GM18951 (cell line): ENCODE measurements around the gene CFAP299.

Experiments
- POLR2A ChIP-seq: IDR thresholded peaks from 4 replicates; pipeline ENCODE4 v1.6.1; 2011; ENCODE audit warnings: mild to moderate bottlenecking; ENCODE audit not compliant: insufficient read length, insufficient read depth; ENCODE audit errors: extremely low read depth
- in situ Hi-C: fragments of 300-500 bp; cut with MboI; formaldehyde crosslinking; loops from one replicate; pipeline ENCODE4 v1.12.0; 2022; ENCODE audit warnings: low sequenced_read_pairs, mixed read lengths, inconsistent platforms; ENCODE audit not compliant: unreplicated experiment

CFAP299 gene

DNA sequence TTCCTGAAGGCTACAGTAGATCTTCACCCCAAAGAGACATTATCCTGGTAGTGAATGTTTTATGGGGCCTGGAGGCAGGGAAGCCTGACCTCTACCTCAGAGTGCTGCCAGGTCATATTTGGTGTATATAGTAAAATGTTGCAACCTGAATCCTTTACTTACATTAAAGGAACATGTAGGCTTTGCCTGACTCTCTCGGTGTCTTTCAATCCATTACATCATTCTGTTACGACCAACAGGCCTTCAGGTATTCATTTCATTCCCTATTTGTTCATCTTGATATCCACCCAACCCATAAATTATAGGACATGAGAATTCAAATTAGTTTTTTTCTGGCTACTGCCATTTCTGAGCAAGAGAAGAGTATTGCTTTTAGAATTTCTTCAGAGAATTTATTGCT is 116.5 kb downstream of the CFAP299 start:
- in situ Hi-C loops: no loop called here
- TF ChIP-seq POLR2A: no peak

DNA sequence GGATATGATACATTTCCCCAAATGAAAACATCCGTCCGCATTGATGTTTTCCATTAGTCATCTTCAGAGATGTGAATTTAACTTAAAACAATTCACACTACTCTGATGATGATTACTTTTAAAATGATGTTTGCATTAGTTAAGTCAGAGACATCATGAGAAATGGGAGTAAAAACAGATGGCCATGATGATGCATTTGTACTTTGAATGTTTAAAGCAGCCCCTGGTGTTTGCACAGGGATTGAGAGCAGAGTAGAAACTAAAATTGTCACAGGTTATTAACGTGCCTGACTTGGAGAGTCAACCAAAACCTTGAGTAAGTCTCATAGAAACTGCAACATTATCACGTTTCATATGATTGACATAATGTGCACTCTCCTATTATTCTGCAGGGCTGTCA is 117.2 kb downstream of the CFAP299 start:
- no peak for TF ChIP-seq POLR2A
- in situ Hi-C loops: no loop called here

DNA sequence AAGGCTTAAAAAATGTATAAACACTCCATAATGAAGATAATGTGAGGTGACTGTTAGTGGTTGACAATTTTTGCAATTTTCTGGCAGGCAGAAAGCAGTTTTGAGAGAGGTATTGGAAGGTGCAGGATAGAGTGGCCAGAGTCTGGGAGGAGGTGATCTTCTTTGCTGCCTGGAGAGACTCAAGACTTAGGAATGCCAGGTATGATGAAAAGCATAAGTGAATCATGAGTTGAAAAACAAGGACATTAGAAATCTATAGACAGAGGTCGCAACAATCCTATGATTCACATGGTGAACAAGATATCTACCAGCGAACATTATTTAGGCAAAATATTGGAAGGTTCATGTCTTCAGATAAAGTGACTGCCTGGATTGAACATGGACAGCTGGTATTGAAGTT is 118.5 kb downstream of the CFAP299 start:
- in situ Hi-C loops: no loop called here
- TF ChIP-seq POLR2A: no peak

DNA sequence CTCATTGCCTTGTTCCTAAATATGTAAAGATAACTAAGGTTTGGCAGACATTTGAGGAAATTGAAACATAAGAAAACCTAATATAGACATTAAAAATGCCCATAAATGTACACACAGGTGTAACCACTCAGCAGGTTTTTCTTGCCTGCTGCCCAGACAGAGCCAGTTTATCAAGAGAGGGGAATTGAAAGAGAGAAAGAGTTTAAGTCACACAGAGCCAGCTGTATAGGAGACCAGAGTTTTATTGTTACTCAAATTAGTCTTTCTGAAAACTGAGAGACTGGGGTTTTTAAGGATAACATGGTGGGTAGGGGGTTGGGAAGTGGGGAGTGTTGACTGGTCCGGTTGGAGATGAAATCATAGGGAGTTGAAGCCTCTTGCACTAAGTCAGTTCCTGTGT is 119.0 kb downstream of the CFAP299 start:
- TF ChIP-seq POLR2A: no peak
- in situ Hi-C loops: no loop called here

DNA sequence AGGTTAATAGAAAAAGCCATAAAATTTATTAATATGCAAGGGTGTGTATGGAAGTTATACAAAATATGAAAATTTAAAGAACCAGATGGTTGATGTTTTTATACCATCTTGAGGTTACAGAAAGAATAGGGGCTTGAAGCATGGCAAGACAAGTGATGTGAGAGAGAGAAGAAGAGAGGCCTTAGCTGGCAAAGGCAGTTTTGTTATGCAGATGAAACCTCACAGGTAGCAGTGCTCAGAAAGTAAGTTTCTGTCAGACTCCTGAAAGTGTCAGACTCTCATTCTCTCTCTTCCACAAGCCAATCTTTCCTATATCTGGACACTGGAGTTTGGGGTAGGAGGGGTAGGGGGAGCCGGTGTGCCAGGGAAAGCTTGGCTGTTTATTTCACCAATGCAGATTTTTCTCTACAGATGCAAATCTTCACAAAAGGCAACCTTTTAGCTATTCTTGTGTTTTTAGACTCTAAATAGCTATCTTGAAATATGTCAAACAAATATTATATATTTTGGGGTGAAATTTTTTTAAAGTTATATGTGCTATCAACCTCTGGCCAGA is 124.5 kb downstream of the CFAP299 start:
- in situ Hi-C loops: no loop called here
- no peak for TF ChIP-seq POLR2A

DNA sequence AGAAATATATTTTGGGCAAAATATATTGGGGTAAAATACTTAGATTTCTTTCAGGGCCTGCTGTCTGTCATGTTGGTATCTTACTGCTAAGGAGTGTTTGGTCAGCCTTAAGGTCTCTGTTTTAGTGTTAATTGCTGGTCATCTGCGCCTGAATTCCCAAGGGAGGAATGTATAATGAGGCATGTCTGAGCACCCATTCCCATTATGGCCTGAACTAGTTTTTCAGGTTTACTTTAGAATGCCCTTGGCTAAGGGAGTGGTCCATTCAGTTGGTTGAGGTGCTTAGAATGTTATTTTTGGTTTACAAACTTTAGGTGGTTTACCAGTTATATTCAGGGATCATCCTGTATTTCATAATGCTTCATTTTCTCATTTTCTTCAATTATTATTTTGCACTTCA is 125.9 kb downstream of the CFAP299 start:
- in situ Hi-C loops: no loop called here
- no peak for TF ChIP-seq POLR2A

DNA sequence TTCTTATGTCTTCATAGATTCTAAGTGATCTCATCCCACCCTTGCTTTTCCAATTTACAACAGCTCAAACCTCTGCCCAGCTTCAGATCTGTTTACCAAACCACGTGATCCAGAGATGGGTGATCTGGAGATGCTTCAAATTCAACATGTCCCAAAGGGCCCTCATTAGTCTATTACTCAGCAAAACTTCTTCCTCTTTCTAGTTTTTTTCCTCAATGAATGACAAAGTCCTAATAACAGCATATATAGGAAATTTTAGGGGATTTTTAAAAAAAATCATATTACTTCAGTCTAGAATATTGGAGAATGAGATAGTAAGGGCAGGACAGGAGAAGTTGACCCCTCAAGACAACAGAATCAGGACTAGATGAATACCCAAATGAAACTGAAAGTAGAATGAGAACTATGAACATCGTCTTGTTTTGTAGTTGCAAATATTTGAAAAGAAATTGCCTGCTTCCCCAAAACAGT is 127.1 kb downstream of the CFAP299 start:
- TF ChIP-seq POLR2A: no peak
- in situ Hi-C loops: no loop called here

DNA sequence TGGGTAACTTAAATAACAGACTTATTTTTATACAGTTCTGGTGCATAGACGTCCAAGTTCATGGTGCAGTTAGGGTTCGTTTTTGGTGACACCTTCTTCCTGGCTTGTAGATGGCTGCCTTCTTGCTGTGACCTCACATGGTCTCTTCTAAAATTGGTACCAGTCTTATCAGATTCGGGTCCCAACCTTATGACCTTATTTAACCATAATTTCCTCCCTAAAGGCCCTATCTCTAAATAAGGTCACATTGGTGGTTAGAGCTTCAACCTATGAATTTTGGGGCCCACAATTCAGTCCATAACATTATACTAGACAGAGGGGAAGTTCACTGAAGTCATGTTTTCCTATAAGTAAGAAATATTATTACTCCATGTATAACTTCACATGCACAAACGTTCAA is 128.0 kb downstream of the CFAP299 start:
- TF ChIP-seq POLR2A: no peak
- in situ Hi-C loops: no loop called here

DNA sequence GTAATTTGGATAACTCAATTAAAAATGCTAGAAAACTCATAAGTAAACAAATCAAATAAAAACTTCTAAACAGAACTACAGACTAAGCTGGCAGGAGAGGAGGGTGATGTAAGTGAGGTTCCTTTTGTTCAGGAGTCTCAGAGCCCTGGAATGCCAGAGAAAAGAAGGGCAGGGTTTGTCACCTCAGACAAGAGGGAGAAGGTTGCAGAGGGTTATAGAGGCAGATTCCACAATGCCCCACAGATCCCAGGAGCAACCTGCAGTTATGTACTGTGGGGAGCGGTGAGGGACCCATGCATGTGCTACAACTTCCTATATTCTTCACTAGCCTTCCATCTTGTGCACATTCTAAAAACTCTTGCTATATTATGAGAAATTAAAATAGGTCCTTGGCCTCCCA is 129.7 kb downstream of the CFAP299 start:
- in situ Hi-C loops: no loop called here
- TF ChIP-seq POLR2A: no peak

DNA sequence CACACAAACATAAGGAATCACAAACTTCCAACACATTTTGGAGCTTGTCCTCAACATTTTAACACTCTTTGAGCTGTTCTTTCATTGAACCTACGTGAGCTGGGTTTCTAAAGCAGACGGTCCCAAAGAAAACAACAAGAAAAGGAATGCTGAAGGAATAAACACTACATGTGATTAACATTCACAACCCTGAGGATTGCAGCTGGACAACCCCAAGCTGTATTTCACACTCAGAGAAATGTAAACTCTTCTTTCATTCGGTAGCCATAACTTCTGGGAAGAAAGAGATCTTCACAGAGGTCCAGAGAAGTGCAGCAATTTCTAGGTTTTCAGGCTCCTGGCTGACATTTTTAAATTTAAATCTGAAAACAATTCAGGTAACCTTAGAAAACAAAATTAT is 130.2 kb downstream of the CFAP299 start:
- TF ChIP-seq POLR2A: no peak
- in situ Hi-C loops: no loop called here

DNA sequence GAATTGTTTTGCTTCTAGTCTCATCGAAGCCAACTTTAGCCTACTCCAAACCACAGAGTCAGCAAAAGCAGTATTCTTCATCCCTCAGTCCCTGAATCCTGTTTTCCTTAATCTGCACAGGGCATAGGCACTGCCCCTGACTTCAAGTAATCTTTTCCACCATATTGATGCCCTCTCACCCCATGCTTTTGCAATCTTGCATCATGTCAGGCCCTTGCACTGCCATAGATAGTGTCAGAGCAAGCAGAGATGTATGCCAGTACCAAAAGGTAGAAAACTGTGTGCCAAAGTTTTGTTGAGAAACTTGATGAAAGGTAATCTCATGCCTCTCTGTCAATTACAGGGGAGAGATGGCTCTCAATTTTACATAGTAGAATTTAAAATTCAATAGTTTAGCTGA is 131.1 kb downstream of the CFAP299 start:
- no peak for TF ChIP-seq POLR2A
- in situ Hi-C loops: no loop called here

DNA sequence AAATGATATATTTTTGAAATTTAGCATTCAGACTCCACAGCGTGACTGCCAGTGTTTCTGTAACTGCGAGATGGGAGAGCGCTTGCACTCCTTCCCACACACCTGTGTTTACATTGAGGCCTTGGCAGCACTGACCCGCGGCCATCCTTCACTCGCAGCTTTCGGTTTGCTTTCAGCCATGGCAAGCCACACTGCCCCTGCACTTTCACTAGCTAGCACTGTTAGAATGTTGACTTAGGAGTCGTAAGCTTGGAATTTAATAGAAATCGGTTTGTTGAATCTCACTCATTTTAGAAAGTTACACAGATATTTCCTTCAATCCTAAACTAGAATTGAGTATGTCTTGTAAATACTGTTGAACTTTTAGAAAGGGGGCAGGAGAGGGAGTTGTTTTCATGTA is 136.2 kb downstream of the CFAP299 start:
- in situ Hi-C loops: no loop called here
- no peak for TF ChIP-seq POLR2A

DNA sequence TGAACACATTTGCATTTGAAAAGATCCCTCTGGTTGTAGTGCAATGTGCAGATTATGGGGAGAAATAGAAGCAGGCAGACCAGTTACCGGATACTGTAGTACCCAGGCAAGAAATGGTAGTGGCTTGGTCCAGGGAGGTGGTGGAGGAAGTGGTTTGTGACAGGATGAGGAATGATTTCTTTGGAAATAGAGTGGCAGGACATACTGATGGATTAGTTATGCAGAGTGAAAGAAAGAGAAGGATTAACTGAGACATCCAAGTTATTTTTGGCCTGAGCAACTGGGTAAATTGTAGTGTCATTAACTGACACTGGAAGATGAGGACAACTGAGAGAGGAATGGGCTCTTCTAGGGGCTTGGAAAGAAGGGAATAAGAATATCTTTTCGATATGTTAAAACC is 139.7 kb downstream of the CFAP299 start:
- no peak for TF ChIP-seq POLR2A
- in situ Hi-C loops: no loop called here

DNA sequence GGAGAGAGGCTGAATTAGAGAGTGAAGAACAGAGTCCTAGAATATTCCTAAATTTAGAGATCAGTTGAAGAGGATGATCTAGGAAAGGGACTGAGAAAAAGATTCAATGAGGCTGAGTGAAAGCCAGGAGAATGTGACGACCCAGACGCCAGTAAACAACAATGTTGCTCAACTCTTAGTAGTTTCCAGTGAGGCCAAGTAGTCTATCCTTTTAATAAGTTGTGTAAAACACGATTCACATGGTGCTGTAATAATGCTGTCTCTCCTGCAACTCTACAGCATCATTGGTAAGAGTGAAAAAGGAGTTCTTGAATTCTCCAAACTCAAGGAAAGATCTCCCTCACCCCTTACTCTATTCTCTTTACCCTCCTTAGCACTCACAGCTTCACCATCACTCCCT is 140.3 kb downstream of the CFAP299 start:
- in situ Hi-C loops: no loop called here

DNA sequence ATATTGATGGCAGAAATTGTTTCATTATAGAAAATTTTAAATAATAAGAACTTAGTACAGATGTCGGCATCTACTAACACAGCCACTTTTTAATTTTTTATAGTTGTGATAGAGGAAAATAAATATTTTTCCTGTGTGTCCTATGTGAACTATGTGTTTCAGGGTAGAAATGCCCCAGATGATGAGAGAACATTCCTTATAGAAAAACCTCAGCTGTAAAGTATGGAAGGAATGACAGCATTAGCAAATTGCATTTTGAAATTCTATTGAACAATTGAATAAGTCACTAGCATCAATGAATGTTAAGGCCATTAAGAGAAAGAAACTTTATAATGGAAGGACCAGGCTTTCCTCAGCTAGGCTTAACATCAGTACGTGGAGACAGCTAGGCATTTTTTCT is 149.2 kb downstream of the CFAP299 start:
- in situ Hi-C loops: no loop called here
- no peak for TF ChIP-seq POLR2A

More for the DNA sequence above, 140.3 kb downstream of the CFAP299 start:
- no peak for TF ChIP-seq POLR2A
